Fibroblast of skin of abdomen (primary cell): ENCODE data around the gene CRYBG2.

Source experiments
- DNase-seq: peaks from one replicate; pipeline ENCODE4 v3.0.0-alpha.2; 2013

Gene CRYBG2

GRCh38 chr1:26368006-26368405 lies 14.1 kb upstream of the CRYBG2 start:
- DNase-seq = no peak

GRCh38 chr1:26367441-26367840 lies 13.5 kb upstream of the CRYBG2 start:
- DNase-seq = no peak

- DNase-seq = no peak
Measured at GRCh38 chr1:26364956-26365355, 11.0 kb upstream of the CRYBG2 start.

- peak; percentile 63 for DNase-seq
Measured at GRCh38 chr1:26363549-26364448, 9.9 kb upstream of the CRYBG2 start.

- DNase-seq = no peak
Measured at GRCh38 chr1:26362331-26362730, 8.4 kb upstream of the CRYBG2 start.

GRCh38 chr1:26361605-26362122 lies 7.7 kb upstream of the CRYBG2 start:
- no peak for DNase-seq

- DNase-seq = no peak
Measured at GRCh38 chr1:26360807-26361604, 7.1 kb upstream of the CRYBG2 start.

GRCh38 chr1:26359981-26360806 lies 6.3 kb upstream of the CRYBG2 start:
- no peak for DNase-seq

GRCh38 chr1:26358411-26359384 lies 4.8 kb upstream of the CRYBG2 start:
- no peak for DNase-seq

GRCh38 chr1:26357121-26357602 lies 3.2 kb upstream of the CRYBG2 start:
- no peak for DNase-seq

- DNase-seq = no peak
Measured at GRCh38 chr1:26356106-26356505, 2.2 kb upstream of the CRYBG2 start.

- no peak for DNase-seq
Measured at GRCh38 chr1:26354972-26355371, 1.0 kb upstream of the CRYBG2 start.

GRCh38 chr1:26353210-26353859 lies 595 bp downstream of the CRYBG2 start:
- DNase-seq = no peak

GRCh38 chr1:26352338-26352679 lies 1.6 kb downstream of the CRYBG2 start:
- DNase-seq = no peak

GRCh38 chr1:26351590-26352337 lies 2.2 kb downstream of the CRYBG2 start:
- peak; percentile 37 for DNase-seq

- DNase-seq = no peak
Measured at GRCh38 chr1:26350701-26351589, 3.0 kb downstream of the CRYBG2 start.

- DNase-seq = no peak
Measured at GRCh38 chr1:26350343-26350700, 3.6 kb downstream of the CRYBG2 start.

- no peak for DNase-seq
Measured at GRCh38 chr1:26349877-26350244, 4.1 kb downstream of the CRYBG2 start.
